Measurements from ENCODE around the gene DPEP2. TPM values are rescaled to one million over a fixed set of nuclear protein-coding genes. Genes with fewer than 3 reads are reported as not detected.

The DPEP2 gene
- total RNA-seq, 1 experiment from 2014 or later, result not detected

DNA sequence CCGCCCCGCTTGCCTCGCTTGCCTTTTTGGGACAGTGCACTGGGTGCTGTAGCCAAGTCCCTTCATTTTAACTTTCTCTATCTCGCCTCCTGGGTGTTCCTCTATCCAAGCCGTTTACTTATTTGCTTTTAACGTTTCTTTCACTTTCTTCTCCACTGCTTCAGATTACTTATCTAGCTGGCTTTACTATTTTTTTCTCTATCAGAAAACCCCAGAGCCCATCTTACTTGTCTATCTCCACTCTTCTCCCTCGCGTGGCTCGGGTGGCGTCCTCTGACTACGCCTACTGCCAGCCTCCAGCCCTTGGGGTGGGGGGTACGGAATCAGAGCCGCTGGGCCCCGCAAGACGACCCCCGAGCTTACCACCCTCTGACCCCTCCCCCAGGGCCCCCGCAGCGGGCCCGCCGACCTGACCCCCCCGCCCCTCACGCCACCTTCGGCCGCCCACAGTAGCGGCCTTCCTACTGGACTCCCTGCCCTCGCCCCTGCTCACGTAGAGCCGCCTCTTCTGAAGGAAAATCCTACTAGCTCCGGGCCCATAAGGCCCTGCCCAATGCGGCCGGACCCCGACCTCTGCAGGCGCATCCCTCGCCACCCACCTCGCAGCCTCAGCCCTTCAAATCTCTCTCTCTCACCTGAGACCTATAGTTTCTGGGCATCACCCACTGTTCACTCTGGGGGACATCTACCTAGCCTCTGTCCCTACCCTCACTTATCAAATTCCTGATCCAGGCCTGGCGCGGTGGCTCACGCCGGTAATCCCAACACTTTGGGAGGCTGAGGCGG is 29.8 kb downstream of the DPEP2 start:
- Histone ChIP-seq H3K79me2 (ENCODE audit: insufficient read depth, low read length) (peaks cover 30% of the 10 kb centered on the region), H3K27me3 (ENCODE audit: insufficient read depth, low read length) (no peaks in the 10 kb centered on the region), H4K20me1 (ENCODE audit: insufficient read depth) (no peaks in the 10 kb centered on the region), H3K4me2 (ENCODE audit: low read length) (peak overlapping the region; percentile 87; the same call in 1 of the 2 replicates), H3K27ac (ENCODE audit: low read depth, low read length) (peak overlapping the region; percentile 87), H3K9me2 (ENCODE audit: insufficient read depth) (no peaks in the 10 kb centered on the region), H3K4me3 (replicated peaks in 1 of 2; ENCODE audit: low read depth in 1 of 2, low read length in 2 of 2) (no peak overlapping the region), H3K4me1 (ENCODE audit: control insufficient read depth in 1 of 2, insufficient read depth in 2 of 2, low read length in 2 of 2) (peaks cover 21 to 26% of the 10 kb centered on the region in 2 experiments), H2AFZ (ENCODE audit: low read depth, low read length, poor library complexity, severe bottlenecking) (peak overlapping the region; percentile 20), H3K9ac (ENCODE audit: low read length) (0 out of 2 replicates have a peak overlapping the region, but pooled peaks have one; percentile 92), H3K36me3 (ENCODE audit: control insufficient read depth in 1 of 2, insufficient read depth in 2 of 2, low read length in 2 of 2) (no peaks in the 10 kb centered on the region), H3K9me3 (ENCODE audit: control insufficient read depth in 1 of 2, insufficient read depth in 1 of 2, low read depth in 1 of 2, low read length in 2 of 2) (no peaks in the 10 kb centered on the region)
- TF ChIP-seq, protein P1, sequence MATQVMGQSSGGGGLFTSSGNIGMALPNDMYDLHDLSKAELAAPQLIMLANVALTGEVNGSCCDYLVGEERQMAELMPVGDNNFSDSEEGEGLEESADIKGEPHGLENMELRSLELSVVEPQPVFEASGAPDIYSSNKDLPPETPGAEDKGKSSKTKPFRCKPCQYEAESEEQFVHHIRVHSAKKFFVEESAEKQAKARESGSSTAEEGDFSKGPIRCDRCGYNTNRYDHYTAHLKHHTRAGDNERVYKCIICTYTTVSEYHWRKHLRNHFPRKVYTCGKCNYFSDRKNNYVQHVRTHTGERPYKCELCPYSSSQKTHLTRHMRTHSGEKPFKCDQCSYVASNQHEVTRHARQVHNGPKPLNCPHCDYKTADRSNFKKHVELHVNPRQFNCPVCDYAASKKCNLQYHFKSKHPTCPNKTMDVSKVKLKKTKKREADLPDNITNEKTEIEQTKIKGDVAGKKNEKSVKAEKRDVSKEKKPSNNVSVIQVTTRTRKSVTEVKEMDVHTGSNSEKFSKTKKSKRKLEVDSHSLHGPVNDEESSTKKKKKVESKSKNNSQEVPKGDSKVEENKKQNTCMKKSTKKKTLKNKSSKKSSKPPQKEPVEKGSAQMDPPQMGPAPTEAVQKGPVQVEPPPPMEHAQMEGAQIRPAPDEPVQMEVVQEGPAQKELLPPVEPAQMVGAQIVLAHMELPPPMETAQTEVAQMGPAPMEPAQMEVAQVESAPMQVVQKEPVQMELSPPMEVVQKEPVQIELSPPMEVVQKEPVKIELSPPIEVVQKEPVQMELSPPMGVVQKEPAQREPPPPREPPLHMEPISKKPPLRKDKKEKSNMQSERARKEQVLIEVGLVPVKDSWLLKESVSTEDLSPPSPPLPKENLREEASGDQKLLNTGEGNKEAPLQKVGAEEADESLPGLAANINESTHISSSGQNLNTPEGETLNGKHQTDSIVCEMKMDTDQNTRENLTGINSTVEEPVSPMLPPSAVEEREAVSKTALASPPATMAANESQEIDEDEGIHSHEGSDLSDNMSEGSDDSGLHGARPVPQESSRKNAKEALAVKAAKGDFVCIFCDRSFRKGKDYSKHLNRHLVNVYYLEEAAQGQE (IDR thresholded peaks at IDR 0.05; ENCODE audit: low read depth), result no peak
- no peak for TF ChIP-seq JUND (IDR thresholded peaks at IDR 0.05)
- TF ChIP-seq TCF7L2 (IDR thresholded peaks at IDR 0.05; ENCODE audit: borderline replicate concordance, extremely low read depth, insufficient read depth, insufficient read length), result no peak
- no peak for TF ChIP-seq SP1 (IDR thresholded peaks at IDR 0.05; ENCODE audit: low read depth)
- no peak for TF ChIP-seq ELF1 (IDR thresholded peaks at IDR 0.05; ENCODE audit: borderline replicate concordance, low read depth)
- no peak for TF ChIP-seq SIN3A (IDR thresholded peaks at IDR 0.05; ENCODE audit: low read depth)
- no peak for TF ChIP-seq EZH2phosphoT487 (IDR thresholded peaks at IDR 0.05; ENCODE audit: borderline replicate concordance)
- TF ChIP-seq EGR1 (IDR thresholded peaks at IDR 0.05; ENCODE audit: low read depth), result no peak
- ATAC-seq, result no peak
- BruUV-seq (replicated peaks), result no TSS peak
- ChIA-PET RAD21 (ENCODE audit: low non-redundant PET in 1 of 2, low total read pairs in 2 of 2, uncharacterized antibody in 2 of 2, unreplicated experiment in 2 of 2) (no interaction called here), POLR2A (no interaction called here), CTCF (no interaction called here)
- intact Hi-C loops (cut with micrococcal nuclease), result no loop called here
- DNase-seq (ENCODE audit: low read depth, low spot score), result no peak
